H1 (cell line): Measurements from ENCODE around the gene MEP1B. TPM values are rescaled to one million over a fixed set of nuclear protein-coding genes. Genes with fewer than 3 reads are reported as not detected.

Experiments
- CTCF ChIA-PET: fragments of 300-600 bp; sonication (Branson Sonifier 250); formaldehyde crosslinking; loops from one replicate; lab custom pipeline; 2021; ENCODE audit not compliant: partially characterized antibody; lab: Charles Lee
- POLR2A ChIA-PET: fragments of 300-600 bp; sonication (Branson Sonifier 250); formaldehyde crosslinking; loops from one replicate; lab custom pipeline; 2021; ENCODE audit warnings: inconsistent platforms; ENCODE audit not compliant: partially characterized antibody; lab: Charles Lee
- DNase-seq, 2 experiments: peaks; one replicate each; pipeline versions ENCODE4 v3.0.0 to v3.0.0-alpha.2; 2010 to 2022; ENCODE audit warnings: low spot score in 2 of 2, low read depth in 1 of 2, mixed read lengths in 1 of 2
- FAIRE-seq: peaks from 2 replicates; lab custom pipeline; 2011; peaks lifted over from hg19 to GRCh38; lab: Jason Lieb, UNC
- H2AFZ ChIP-seq: 2 replicates; pipeline ENCODE4 v1.8.1; 2012; ENCODE audit warnings: low read length, inconsistent platforms
- H2AK5ac ChIP-seq: 2 replicates; pipeline ENCODE4 v1.6.1; 2013; ENCODE audit warnings: low read depth, low read length
- H2BK120ac ChIP-seq: replicated peaks from 2 replicates; pipeline ENCODE3; 2013; ENCODE audit warnings: low read depth, low read length, inconsistent platforms
- H2BK12ac ChIP-seq: 2 replicates; pipeline ENCODE4 v1.6.1; 2013; ENCODE audit warnings: low read depth, low read length
- H2BK15ac ChIP-seq: 2 replicates; pipeline ENCODE4 v1.6.1; 2013; ENCODE audit warnings: low read length
- H2BK20ac ChIP-seq: 2 replicates; pipeline ENCODE4 v1.6.1; 2013; ENCODE audit warnings: low read length
- H2BK5ac ChIP-seq: 2 replicates; pipeline ENCODE4 v1.6.1; 2013; ENCODE audit warnings: low read depth, low read length
- H3K14ac ChIP-seq: 2 replicates; pipeline ENCODE4 v1.6.1; 2013; ENCODE audit warnings: inconsistent platforms; ENCODE audit not compliant: insufficient read length
- H3K18ac ChIP-seq: 2 replicates; pipeline ENCODE4 v1.6.1; 2013; ENCODE audit warnings: low read length; ENCODE audit errors: extremely low read depth
- H3K23ac ChIP-seq: 2 replicates; pipeline ENCODE4 v1.6.1; 2013; ENCODE audit warnings: inconsistent platforms; ENCODE audit not compliant: insufficient read length
- H3K23me2 ChIP-seq: 2 replicates; pipeline ENCODE4 v1.6.1; 2013; ENCODE audit warnings: low read depth, low read length
- H3K27ac ChIP-seq: 2 replicates; pipeline ENCODE4 v1.6.1; 2011; ENCODE audit warnings: low read depth, low read length, inconsistent platforms
- H3K27me3 ChIP-seq, 4 experiments: replicated peaks in 1 of 4; 1 replicate in 1 of 4; 2 replicates in 3 of 4; pipeline versions ENCODE4 v1.6.1 to v1.8.1; 2011 to 2013; ENCODE audit warnings: low read length in 3 of 4, mild to moderate bottlenecking in 3 of 4, inconsistent platforms in 2 of 4, mixed read lengths in 2 of 4, moderate library complexity in 1 of 4; ENCODE audit not compliant: control insufficient read depth in 3 of 4, insufficient read depth in 3 of 4; ENCODE audit errors: extremely low read depth in 1 of 4
- H3K36me3 ChIP-seq, 4 experiments: 2 replicates each; pipeline versions ENCODE4 v1.6.1 to v1.8.1; 2011 to 2013; ENCODE audit warnings: mild to moderate bottlenecking in 4 of 4, low read length in 3 of 4, moderate library complexity in 2 of 4, control low read depth in 1 of 4, inconsistent platforms in 1 of 4; ENCODE audit not compliant: insufficient read depth in 4 of 4, control insufficient read depth in 2 of 4
- H3K4ac ChIP-seq: replicated peaks from 2 replicates; pipeline ENCODE3; 2013; ENCODE audit warnings: low read length, low read depth, mixed read lengths, inconsistent platforms; ENCODE audit not compliant: insufficient read length
- H3K4me1 ChIP-seq, 4 experiments: replicated peaks in 1 of 4; 1 replicate in 1 of 4; 2 replicates in 3 of 4; pipeline versions ENCODE4 v1.6.1 to v1.8.1; 2011 to 2013; ENCODE audit warnings: low read length in 3 of 4, inconsistent platforms in 2 of 4, mixed read lengths in 1 of 4; ENCODE audit not compliant: insufficient read depth in 4 of 4, control insufficient read depth in 3 of 4
- H3K4me2 ChIP-seq, 2 experiments: 2 replicates each; pipeline versions ENCODE4 v1.6.1 to v1.8.1; 2011 to 2013; ENCODE audit warnings: low read depth in 2 of 2, low read length in 2 of 2, control low read depth in 1 of 2, inconsistent platforms in 1 of 2, mild to moderate bottlenecking in 1 of 2; ENCODE audit not compliant: insufficient read depth in 1 of 2
- H3K4me3 ChIP-seq, 4 experiments: fragments of 200-600, 300-600 bp in 1 of 4; sonication (generic), shearing (Covaris generic), sonication (Bioruptor Twin) in 1 of 4; 2 replicates each; pipeline versions ENCODE4 v1.5.1 to v1.8.1; 2011 to 2016; ENCODE audit warnings: low read length in 4 of 4, low read depth in 3 of 4, control low read depth in 2 of 4, inconsistent platforms in 2 of 4, mild to moderate bottlenecking in 2 of 4, mixed read lengths in 1 of 4, moderate library complexity in 1 of 4; ENCODE audit not compliant: insufficient read depth in 2 of 4; ENCODE audit errors: extremely low read depth in 1 of 4
- H3K56ac ChIP-seq: replicated peaks from 2 replicates; pipeline ENCODE3; 2013; ENCODE audit warnings: low read depth, mild to moderate bottlenecking, mixed read lengths, low read length, inconsistent platforms; ENCODE audit not compliant: insufficient read length
- H3K79me1 ChIP-seq: 2 replicates; pipeline ENCODE4 v1.6.1; 2013; ENCODE audit warnings: low read depth, low read length, control low read depth
- H3K79me2 ChIP-seq, 2 experiments: 2 replicates each; pipeline versions ENCODE4 v1.6.1 to v1.8.1; 2012 to 2013; ENCODE audit warnings: low read length in 2 of 2, mild to moderate bottlenecking in 2 of 2, inconsistent platforms in 1 of 2; ENCODE audit not compliant: insufficient read depth in 2 of 2, control insufficient read depth in 1 of 2
- H3K9ac ChIP-seq, 4 experiments: replicated peaks in 1 of 4; 1 replicate in 1 of 4; 2 replicates in 3 of 4; pipeline versions ENCODE4 v1.6.1 to v1.8.1; 2011 to 2013; ENCODE audit warnings: low read depth in 3 of 4, low read length in 3 of 4, control low read depth in 2 of 4, mild to moderate bottlenecking in 2 of 4, moderate library complexity in 2 of 4, inconsistent platforms in 1 of 4; ENCODE audit errors: extremely low read depth in 1 of 4
- H3K9me3 ChIP-seq, 2 experiments: 2 replicates each; pipeline versions ENCODE4 v1.6.1 to v1.8.1; 2012 to 2013; ENCODE audit warnings: mild to moderate bottlenecking in 2 of 2, moderate library complexity in 2 of 2, control low read depth in 1 of 2, inconsistent platforms in 1 of 2, low read depth in 1 of 2, low read length in 1 of 2, mixed read lengths in 1 of 2; ENCODE audit not compliant: insufficient read depth in 2 of 2
- H4K20me1 ChIP-seq, 2 experiments: replicated peaks in 1 of 2; 2 replicates each; pipeline versions ENCODE3 to v1.8.1; 2011 to 2013; ENCODE audit warnings: inconsistent platforms in 2 of 2, low read length in 2 of 2, mild to moderate bottlenecking in 1 of 2; ENCODE audit not compliant: insufficient read depth in 2 of 2, control insufficient read depth in 1 of 2
- H4K5ac ChIP-seq: 2 replicates; pipeline ENCODE4 v1.6.1; 2013; ENCODE audit warnings: low read length, low read depth, mixed read lengths, inconsistent platforms; ENCODE audit not compliant: insufficient read length
- H4K8ac ChIP-seq: 2 replicates; pipeline ENCODE4 v1.8.0; 2013; ENCODE audit warnings: mild to moderate bottlenecking, moderate library complexity, low read length, inconsistent platforms; ENCODE audit not compliant: insufficient read depth; ENCODE audit errors: extremely low read depth
- H4K91ac ChIP-seq: replicated peaks from 2 replicates; pipeline ENCODE3; 2013; ENCODE audit warnings: low read length, mixed read lengths, inconsistent platforms; ENCODE audit not compliant: insufficient read length
- NRF1 ChIP-seq: IDR thresholded peaks from 2 replicates; pipeline ENCODE4 v1.6.1; 2011; ENCODE audit warnings: mild to moderate bottlenecking, low read depth, low read length, improper control_type of control experiment
- SIRT6 ChIP-seq: IDR thresholded peaks from one replicate; pipeline ENCODE4 v1.7.1; 2012; ENCODE audit warnings: low read length, inconsistent platforms
- TBP ChIP-seq: IDR thresholded peaks from 2 replicates; pipeline ENCODE4 v1.6.1; 2011; ENCODE audit warnings: low read depth, low read length, improper control_type of control experiment
- WGBS, 2 experiments: shearing (Covaris generic) in 1 of 2; methylation state at CpG; one replicate each; pipeline versions ENCODE4 v1.1.6 to v1.1.7; 2013 to 2015; ENCODE audit warnings: low lambda C conversion rate in 2 of 2, mixed read lengths in 2 of 2, inconsistent platforms in 1 of 2, low coverage in 1 of 2, missing lambda C conversion rate in 1 of 2; ENCODE audit not compliant: insufficient replicate concordance in 2 of 2, insufficient coverage in 1 of 2, insufficient read length in 1 of 2; ENCODE audit errors: extremely low coverage in 1 of 2, missing lambda C conversion rate in 1 of 2; 5-methylcytosine and 5-hydroxymethylcytosine counted together
- polyA plus RNA-seq, 7 experiments: library from polyadenylated mRNA; depleted of rRNA in 3 of 7; stranded (reverse) in 5 of 7; unstranded in 2 of 7; fragments of >200 nt in 5 of 7; fragments of 200-250 nt in 2 of 7; gene quantifications; 1 replicate in 5 of 7; 2 replicates in 1 of 7; 4 replicates in 1 of 7; pipeline versions ENCODE4 v1.2.1 to v1.2.3, GENCODE V29; 2011 to 2013; ENCODE audit warnings: missing spikeins in 2 of 7, mixed read lengths in 2 of 7
- total RNA-seq: library from RNA; stranded (reverse); fragmentation: NEBNext Ultra II Directional; extraction: Animal tissue kit (Norgen Biotek cat#: 25700); gene quantifications from 2 replicates; pipeline ENCODE4 v1.2.1, GENCODE V29; 2021

Gene MEP1B
- total and polyA plus RNA-seq, 2 of the 8 experiments (the other 6 are each of a cell fraction or from before 2014, with no cell fraction given), result not detected

DNA sequence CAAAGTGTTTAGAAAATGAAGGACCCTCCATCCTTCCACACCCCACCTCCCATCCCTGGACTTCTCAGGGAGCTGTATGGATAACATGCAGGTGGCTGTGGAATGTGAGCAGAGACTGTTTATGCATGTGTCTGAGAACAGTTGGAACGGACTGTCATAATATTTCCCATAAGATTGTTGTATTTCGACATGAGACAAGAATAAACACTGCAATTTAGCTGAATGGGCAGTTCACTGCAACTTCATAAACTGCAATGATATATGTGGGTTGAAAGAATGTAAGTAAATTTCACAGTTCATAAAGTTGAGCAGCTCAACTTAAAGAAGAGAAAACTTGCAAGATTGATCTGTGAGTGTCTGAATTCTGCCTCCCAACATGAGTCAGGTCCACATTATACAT lies 74.6 kb downstream of the MEP1B start:
- H3K4me3 ChIP-seq, result no peak overlapping the region
- ChIA-PET POLR2A (no interaction called here), CTCF (interaction anchor here (0.7 to 0.9 kb wide), 2 partner anchors 25 to 26 kb away, joined by 3 to 5 read pairs; no protein-coding TSS in a partner anchor)
- no peak overlapping the region for H3K4me2 ChIP-seq
- H4K91ac ChIP-seq, result no peak overlapping the region
- no peaks in the 10 kb centered on the region for H3K79me2 ChIP-seq
- H3K4ac ChIP-seq, result no peak overlapping the region
- no peak overlapping the region for H2BK15ac ChIP-seq
- no peak overlapping the region for H3K27ac ChIP-seq
- 95% methylated on average over 2 of the region's 2 CpGs; no CpG with 5 or more reads in 1 of the 2 experiments for whole genome bisulfite sequencing, 2 experiments
- no peak overlapping the region for H3K23ac ChIP-seq
- H3K4me1 ChIP-seq, result no peaks in the 10 kb centered on the region
- no peak overlapping the region for H3K56ac ChIP-seq
- no peak overlapping the region for H3K18ac ChIP-seq
- no peaks in the 10 kb centered on the region for H3K9me3 ChIP-seq
- H3K23me2 ChIP-seq, result no peaks in the 10 kb centered on the region
- no peak overlapping the region for H2AFZ ChIP-seq
- no peak overlapping the region for H4K8ac ChIP-seq
- DNase-seq (no peak), FAIRE-seq (no peak)
- no peaks in the 10 kb centered on the region for H3K79me1 ChIP-seq
- H3K9ac ChIP-seq, result no peak overlapping the region
- H3K14ac ChIP-seq, result no peak overlapping the region
- TF ChIP-seq NRF1 (no peak), TBP (no peak), SIRT6 (no peak)
- no peaks in the 10 kb centered on the region for H3K27me3 ChIP-seq
- no peak overlapping the region for H2BK5ac ChIP-seq
- H3K36me3 ChIP-seq, result no peaks in the 10 kb centered on the region
- H4K5ac ChIP-seq, result no peak overlapping the region
- no peak overlapping the region for H2BK12ac ChIP-seq
- H2BK20ac ChIP-seq, result no peak overlapping the region
- H2BK120ac ChIP-seq, result no peak overlapping the region
- H2AK5ac ChIP-seq, result no peak overlapping the region
- no peaks in the 10 kb centered on the region for H4K20me1 ChIP-seq
